Thoracic aorta (tissue), 2 donors: ENCODE results near the gene GSG1. TPM values are rescaled to one million over a fixed set of nuclear protein-coding genes. Genes with fewer than 3 reads are reported as not detected.

Source experiments
- ATAC-seq: fragments of 150-250 bp; one replicate; pipeline ENCODE4 v1.8.0; 2017; ENCODE audit warnings: low read depth; ENCODE audit not compliant: insufficient number of reproducible peaks, low FRiP score
- DNase-seq: peaks from one replicate; pipeline ENCODE4 v3.0.0-alpha.2; 2020; ENCODE audit warnings: low spot score
- H3K27ac ChIP-seq, 2 donors: fragments of 200-600 bp; sonication (generic); 1 replicate in 1 of 2; 2 replicates in 1 of 2; pipeline ENCODE4 v1.5.1; 2016; ENCODE audit warnings: mild to moderate bottlenecking in 2 of 2, moderate library complexity in 2 of 2
- H3K27me3 ChIP-seq: fragments of 200-600 bp; sonication (generic); replicated peaks from 2 replicates; pipeline ENCODE4 v1.6.0; 2016; ENCODE audit warnings: mild to moderate bottlenecking; ENCODE audit not compliant: insufficient read depth
- H3K36me3 ChIP-seq: fragments of 200-600 bp; sonication (generic); one replicate; pipeline ENCODE4 v1.5.1; 2016
- H3K4me1 ChIP-seq, 2 donors: fragments of 200-600 bp; sonication (generic); 1 replicate in 1 of 2; 2 replicates in 1 of 2; pipeline versions ENCODE4 v1.5.1 to v1.6.0; 2016; ENCODE audit warnings: low read depth in 2 of 2, mild to moderate bottlenecking in 1 of 2; ENCODE audit not compliant: control insufficient read depth in 1 of 2
- H3K4me3 ChIP-seq: fragments of 200-600 bp; sonication (generic); 2 replicates; pipeline ENCODE4 v1.5.1; 2016; ENCODE audit warnings: mild to moderate bottlenecking
- H3K9me3 ChIP-seq: fragments of 200-600 bp; sonication (generic); 2 replicates; pipeline ENCODE4 v1.5.1; 2016
- CTCF ChIP-seq: fragments of 200-600 bp; sonication (generic); IDR thresholded peaks from one replicate; pipeline ENCODE4 v1.5.1; 2019; ENCODE audit warnings: antibody characterized with exemption
- total RNA-seq, 2 donors: library from RNA; depleted of rRNA; stranded (reverse); fragments of >200 nt; gene quantifications; one replicate each; pipeline versions ENCODE4 v1.1.0 to v1.2.3, GENCODE V29; 2016

GSG1 gene
- total RNA-seq, 2 donors from 2014 or later = not detected

GRCh38 chr12:13127444-13127843 lies 24.0 kb upstream of the GSG1 start:
- ATAC-seq (no peak), DNase-seq (no peak)
- H3K9me3 ChIP-seq = no peaks in the 10 kb centered on the region
- no peak overlapping the region for H3K27ac ChIP-seq
- H3K36me3 ChIP-seq = no peaks in the 10 kb centered on the region
- TF ChIP-seq CTCF = no peak
- no peak overlapping the region for H3K4me3 ChIP-seq
- no peaks in the 10 kb centered on the region for H3K27me3 ChIP-seq
- no peaks in the 10 kb centered on the region for H3K4me1 ChIP-seq

- no peak for TF ChIP-seq CTCF
- DNase-seq (no peak), ATAC-seq (no peak)
- no peaks in the 10 kb centered on the region for H3K4me1 ChIP-seq
- H3K4me3 ChIP-seq = no peak overlapping the region
- no peaks in the 10 kb centered on the region for H3K27me3 ChIP-seq
- no peak overlapping the region for H3K27ac ChIP-seq
- H3K9me3 ChIP-seq = no peaks in the 10 kb centered on the region
- H3K36me3 ChIP-seq = no peaks in the 10 kb centered on the region
These were observed 23.0 kb upstream of the GSG1 start for GRCh38 chr12:13126494-13126893.

GRCh38 chr12:13125996-13126395 lies 22.5 kb upstream of the GSG1 start:
- Histone ChIP-seq H3K4me1 (no peaks in the 10 kb centered on the region), H3K36me3 (no peaks in the 10 kb centered on the region), H3K27ac (no peak overlapping the region), H3K9me3 (no peaks in the 10 kb centered on the region), H3K4me3 (no peak overlapping the region), H3K27me3 (no peaks in the 10 kb centered on the region)
- TF ChIP-seq CTCF = no peak
- ATAC-seq = no peak
- no peak for DNase-seq

- Histone ChIP-seq H3K27ac (no peak overlapping the region), H3K9me3 (no peaks in the 10 kb centered on the region), H3K4me1 (no peaks in the 10 kb centered on the region), H3K4me3 (no peak overlapping the region), H3K27me3 (no peaks in the 10 kb centered on the region), H3K36me3 (no peaks in the 10 kb centered on the region)
- DNase-seq = no peak
- TF ChIP-seq CTCF = no peak
- ATAC-seq = no peak
These were observed 21.4 kb upstream of the GSG1 start for GRCh38 chr12:13124656-13125505.

GRCh38 chr12:13121568-13121967 lies 18.1 kb upstream of the GSG1 start:
- H3K27me3 ChIP-seq = no peaks in the 10 kb centered on the region
- TF ChIP-seq CTCF = no peak
- H3K36me3 ChIP-seq = no peaks in the 10 kb centered on the region
- no peak for ATAC-seq
- H3K9me3 ChIP-seq = no peaks in the 10 kb centered on the region
- H3K4me3 ChIP-seq = no peak overlapping the region
- H3K4me1 ChIP-seq = peaks cover 2 to 13% of the 10 kb centered on the region in 2 donors
- H3K27ac ChIP-seq = no peak overlapping the region
- DNase-seq = no peak
